HEK293T (cell line): ENCODE results near the gene JAZF1.

Experiments
- CTCF ChIA-PET: fragments of 350-600 bp; formaldehyde crosslinking; extraction: SDS; loops from one replicate; lab custom pipeline; 2021; ENCODE audit warnings: antibody characterized with exemption, inconsistent platforms; lab: Yijun Ruan, JAX
- POLR2A ChIA-PET: fragments of 350-600 bp; formaldehyde crosslinking; extraction: SDS; loops from one replicate; lab custom pipeline; 2020; ENCODE audit warnings: antibody characterized with exemption, inconsistent platforms; lab: Yijun Ruan, JAX
- DNase-seq: peaks from one replicate; pipeline ENCODE4 v3.0.0; 2012; ENCODE audit warnings: mixed read lengths; ENCODE audit errors: extremely low spot score
- ARNT ChIP-seq: fragments of 450-650 bp; IDR thresholded peaks from 2 replicates; pipeline ENCODE4 v1.6.1; 2017; ENCODE audit warnings: mild to moderate bottlenecking
- BHLHE40 ChIP-seq: fragments of 450-650 bp; IDR thresholded peaks from 2 replicates; pipeline ENCODE4 v1.6.1; 2016; ENCODE audit warnings: mild to moderate bottlenecking, moderate library complexity, borderline replicate concordance
- CTBP1 ChIP-seq: fragments of 450-650 bp; IDR thresholded peaks from 2 replicates; pipeline ENCODE4 v1.6.1; 2016; ENCODE audit warnings: borderline replicate concordance
- ELF4 ChIP-seq: fragments of 450-650 bp; IDR thresholded peaks from 2 replicates; pipeline ENCODE4 v1.6.1; 2017; ENCODE audit warnings: antibody characterized with exemption
- FOXA1 ChIP-seq: fragments of 450-650 bp; IDR thresholded peaks from 2 replicates; pipeline ENCODE4 v1.6.1; 2016; ENCODE audit warnings: mild to moderate bottlenecking
- FOXK2 ChIP-seq: fragments of 450-650 bp; IDR thresholded peaks from 2 replicates; pipeline ENCODE4 v1.6.1; 2016; ENCODE audit warnings: mild to moderate bottlenecking
- FOXM1 ChIP-seq: fragments of 450-650 bp; IDR thresholded peaks from 2 replicates; pipeline ENCODE4 v1.6.1; 2017; ENCODE audit warnings: mild to moderate bottlenecking, borderline replicate concordance
- HDGF ChIP-seq: fragments of 450-650 bp; IDR thresholded peaks from 2 replicates; pipeline ENCODE4 v1.6.1; 2017; ENCODE audit warnings: antibody characterized with exemption, borderline replicate concordance
- L3MBTL2 ChIP-seq: fragments of 450-650 bp; conservative IDR thresholded peaks from 2 replicates; pipeline ENCODE4 v1.6.1; 2016; ENCODE audit warnings: mild to moderate bottlenecking
- LEF1 ChIP-seq: fragments of 450-650 bp; IDR thresholded peaks from 2 replicates; pipeline ENCODE4 v1.6.1; 2017; ENCODE audit warnings: mild to moderate bottlenecking, borderline replicate concordance
- NFRKB ChIP-seq: fragments of 450-650 bp; IDR thresholded peaks from 2 replicates; pipeline ENCODE4 v1.6.1; 2016; ENCODE audit warnings: mild to moderate bottlenecking, moderate library complexity
- SP1 ChIP-seq: fragments of 450-650 bp; IDR thresholded peaks from 2 replicates; pipeline ENCODE4 v1.6.1; 2017
- SUZ12 ChIP-seq: fragments of 450-650 bp; IDR thresholded peaks from 2 replicates; pipeline ENCODE4 v1.6.1; 2016; ENCODE audit warnings: mild to moderate bottlenecking
- TARDBP ChIP-seq: fragments of 450-650 bp; IDR thresholded peaks from 2 replicates; pipeline ENCODE4 v1.6.1; 2016
- ZNF384 ChIP-seq: fragments of 450-650 bp; IDR thresholded peaks from 2 replicates; pipeline ENCODE4 v1.6.1; 2016
- TF ChIP-seq, protein P1 (sequence below): fragments of 450-650 bp; IDR thresholded peaks from 2 replicates; pipeline ENCODE4 v1.6.1; 2016

The JAZF1 gene

DNA sequence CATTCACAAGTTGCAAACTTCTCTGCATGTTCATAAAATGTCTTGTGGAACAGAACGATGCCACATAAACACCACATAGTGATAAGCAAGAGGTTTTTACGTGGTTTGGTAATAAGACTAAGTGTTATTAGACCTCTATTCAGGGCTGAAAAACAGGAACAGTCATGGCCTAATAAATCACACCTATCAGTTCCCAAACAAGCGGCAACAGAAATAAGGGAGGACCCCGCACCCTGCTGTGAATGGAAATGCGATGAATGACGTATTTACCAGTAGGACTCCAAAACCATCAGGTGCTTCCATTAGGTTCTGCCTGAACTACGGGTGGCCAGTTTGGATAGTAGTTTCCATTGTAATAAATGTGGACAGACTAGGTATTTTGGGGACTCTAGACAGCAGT is 311.5 kb downstream of the JAZF1 start:
- ChIA-PET CTCF (no interaction called here), POLR2A (no interaction called here)
- no peak for DNase-seq
- TF ChIP-seq TARDBP (no peak), ZNF384 (no peak), LEF1 (no peak), ARNT (no peak), L3MBTL2 (no peak), CTBP1 (no peak)
- TF ChIP-seq, protein P1, sequence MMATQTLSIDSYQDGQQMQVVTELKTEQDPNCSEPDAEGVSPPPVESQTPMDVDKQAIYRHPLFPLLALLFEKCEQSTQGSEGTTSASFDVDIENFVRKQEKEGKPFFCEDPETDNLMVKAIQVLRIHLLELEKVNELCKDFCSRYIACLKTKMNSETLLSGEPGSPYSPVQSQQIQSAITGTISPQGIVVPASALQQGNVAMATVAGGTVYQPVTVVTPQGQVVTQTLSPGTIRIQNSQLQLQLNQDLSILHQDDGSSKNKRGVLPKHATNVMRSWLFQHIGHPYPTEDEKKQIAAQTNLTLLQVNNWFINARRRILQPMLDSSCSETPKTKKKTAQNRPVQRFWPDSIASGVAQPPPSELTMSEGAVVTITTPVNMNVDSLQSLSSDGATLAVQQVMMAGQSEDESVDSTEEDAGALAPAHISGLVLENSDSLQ, result peak; percentile 79

DNA sequence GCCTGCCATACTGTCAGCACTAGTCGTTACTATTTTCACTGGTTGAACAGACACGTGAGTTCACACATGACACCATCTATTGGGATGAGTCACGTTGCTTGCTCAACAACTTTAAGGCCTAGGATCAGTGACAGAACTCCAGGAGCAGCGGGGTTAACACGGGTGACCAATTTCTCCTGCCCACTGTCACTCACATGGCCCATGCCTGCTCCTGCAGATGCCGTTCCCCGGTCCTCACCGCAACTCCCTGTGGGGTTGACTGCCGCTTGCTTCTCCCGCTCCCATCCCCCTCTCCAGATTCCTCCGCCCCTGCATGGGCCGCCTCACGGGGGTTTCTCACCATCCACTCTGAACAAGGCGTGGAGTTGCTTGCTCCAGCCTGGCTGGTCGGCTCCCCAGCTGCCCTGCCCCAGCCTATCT is 312.5 kb downstream of the JAZF1 start:
- TF ChIP-seq LEF1 (no peak), SUZ12 (no peak), ELF4 (no peak), FOXK2 (no peak), BHLHE40 (no peak), L3MBTL2 (no peak), ARNT (no peak), FOXM1 (no peak), TARDBP (no peak)
- POLR2A ChIA-PET, result no interaction called here
- CTCF ChIA-PET, result no interaction called here
- no peak for DNase-seq

DNA sequence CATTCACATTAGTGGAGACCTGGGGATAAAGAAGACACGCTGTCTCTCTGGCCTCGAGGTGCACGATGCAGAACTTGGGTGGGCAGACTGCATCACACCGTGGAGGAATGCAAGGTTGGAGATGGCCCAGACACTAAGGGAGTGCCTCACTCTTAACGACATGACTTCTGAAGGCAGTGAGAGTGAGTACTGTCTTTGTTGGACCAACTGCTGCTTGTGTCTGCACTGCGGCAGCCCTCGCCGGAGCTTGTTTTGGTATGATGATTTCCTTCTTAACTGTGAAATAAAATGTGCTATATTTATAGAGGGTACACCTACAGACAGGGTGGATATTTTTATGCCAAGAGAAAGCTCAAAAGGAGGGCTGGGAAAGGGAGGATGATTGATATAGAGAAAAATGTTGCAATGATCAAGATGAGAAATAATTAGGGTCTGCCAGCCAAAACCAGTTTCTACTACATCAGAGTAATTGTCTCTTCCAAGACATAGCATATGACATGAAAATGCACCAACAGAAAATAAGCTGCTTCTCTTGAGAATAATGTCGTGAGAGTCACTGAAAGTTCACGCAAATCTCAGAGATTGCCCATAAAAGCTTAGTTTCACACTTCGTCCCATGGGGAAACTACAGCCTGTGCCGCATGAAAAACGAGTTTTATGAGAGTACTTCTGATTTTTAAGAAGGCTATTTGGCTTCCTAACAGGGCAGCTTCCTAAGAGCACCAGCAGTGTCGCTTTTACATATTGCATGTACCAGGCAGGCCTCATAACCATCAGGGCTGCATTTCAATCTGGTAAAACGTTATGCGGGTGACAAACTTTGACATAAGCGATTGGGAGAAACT is 313.5 kb downstream of the JAZF1 start:
- CTCF ChIA-PET, result no interaction called here
- DNase-seq, result no peak
- TF ChIP-seq SP1 (no peak), FOXK2 (no peak), BHLHE40 (no peak), NFRKB (no peak), SUZ12 (no peak), FOXM1 (no peak), FOXA1 (no peak), ELF4 (no peak), CTBP1 (no peak)
- POLR2A ChIA-PET, result no interaction called here

DNA sequence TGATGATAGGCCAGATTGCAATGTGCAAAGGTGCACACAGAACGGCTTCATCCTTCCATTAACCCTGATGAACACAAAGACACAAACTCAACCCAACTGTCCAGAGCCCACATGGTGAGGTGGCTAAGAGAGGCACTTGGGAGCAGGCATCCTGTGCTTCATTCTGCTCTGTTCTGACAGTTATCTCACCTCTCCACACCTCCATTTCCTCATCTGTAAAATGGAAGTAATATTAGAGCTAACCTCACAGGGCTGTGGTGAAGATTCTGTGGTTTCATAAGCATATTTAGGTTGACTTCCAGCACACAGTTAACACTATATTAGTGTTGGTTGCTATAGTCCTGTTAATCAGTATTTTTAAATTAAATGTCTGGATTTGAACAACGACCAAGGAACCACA is 314.3 kb downstream of the JAZF1 start:
- ChIA-PET CTCF (no interaction called here), POLR2A (no interaction called here)
- no peak for DNase-seq
- TF ChIP-seq SUZ12 (no peak), FOXK2 (no peak), HDGF (no peak), CTBP1 (no peak), FOXA1 (no peak), ARNT (no peak), L3MBTL2 (no peak), BHLHE40 (no peak), ELF4 (no peak), LEF1 (no peak), ZNF384 (no peak), FOXM1 (no peak), TARDBP (no peak), SP1 (no peak), NFRKB (no peak)
- TF ChIP-seq, protein P1, result no peak

DNA sequence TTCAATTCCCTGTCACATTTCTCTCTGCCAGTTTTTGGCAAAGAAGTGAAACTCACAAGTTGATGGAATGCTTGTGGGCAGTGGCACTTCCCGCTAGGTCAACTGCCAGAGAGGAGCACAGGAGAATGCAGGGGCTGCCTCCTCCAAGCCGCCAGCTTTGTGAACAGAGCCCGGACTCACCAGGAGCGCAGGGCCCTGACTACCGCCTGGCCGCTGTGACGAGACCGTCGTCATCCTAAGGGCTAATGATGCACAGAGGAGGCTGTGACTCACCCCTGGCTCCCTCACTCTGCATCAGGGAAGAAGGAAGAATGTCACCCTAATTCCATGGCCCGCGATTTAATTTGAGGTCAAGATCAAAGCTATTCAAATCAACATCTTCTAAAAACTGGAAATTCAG is 316.7 kb downstream of the JAZF1 start:
- DNase-seq, result no peak
- TF ChIP-seq SP1, result no peak
- no peak for TF ChIP-seq SUZ12
- no peak for TF ChIP-seq BHLHE40
- no peak for TF ChIP-seq HDGF
- TF ChIP-seq TARDBP, result no peak
- no peak for TF ChIP-seq FOXA1
- no peak for TF ChIP-seq CTBP1
- TF ChIP-seq FOXM1, result no peak
- TF ChIP-seq FOXK2, result no peak
- no peak for TF ChIP-seq LEF1
- TF ChIP-seq L3MBTL2, result no peak
- no peak for TF ChIP-seq ARNT
- no peak for TF ChIP-seq ZNF384
- TF ChIP-seq, protein P1, result no peak
- ChIA-PET CTCF (no interaction called here), POLR2A (no interaction called here)

DNA sequence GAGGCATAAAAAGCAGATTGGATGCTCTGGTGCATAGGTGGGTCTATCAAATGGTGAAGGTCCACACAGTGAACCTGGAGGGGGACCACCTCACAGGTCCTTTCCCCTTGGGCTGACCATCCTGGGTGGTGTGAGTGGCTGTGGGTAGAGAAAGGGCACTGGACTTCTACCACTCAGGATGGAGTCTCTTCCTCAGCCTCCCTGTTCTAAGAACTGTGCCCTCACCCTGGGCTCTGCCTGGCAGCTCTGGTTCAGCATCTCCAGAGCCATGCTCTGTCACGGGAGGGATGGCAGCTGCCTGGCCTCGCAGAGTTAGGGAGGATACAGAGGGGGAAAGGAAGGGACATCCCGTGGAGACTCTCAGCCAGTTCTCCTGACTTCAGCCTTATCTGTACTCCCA is 318.8 kb downstream of the JAZF1 start:
- POLR2A ChIA-PET, result no interaction called here
- DNase-seq, result no peak
- no peak for TF ChIP-seq FOXK2
- TF ChIP-seq TARDBP, result no peak
- TF ChIP-seq ARNT, result no peak
- CTCF ChIA-PET, result interaction anchor here (0.7 to 0.9 kb wide), 2 partner anchors 57 to 145 kb away, joined by 3 read pairs; no protein-coding TSS in a partner anchor
